ENCODE data around the gene LDHAL6A.
"Not testable (repeated sequence)": the region's sequence is repeated elsewhere in the genome, so short reads cannot be mapped to it uniquely, and the experiment has no call there.

Gene LDHAL6A

GRCh38 chr11:18455686-18456372, at the start of gene LDHAL6A:
LDHAL6A (plus strand) TSS chr11:18455856; CDS start chr11:18456681, 825 bp downstream.
- Histone ChIP-seq H3K27me3 (ENCODE audit: insufficient read depth, low read length) (no peaks in the 10 kb centered on the region), H3K4me3 (ENCODE audit: low read length) (no peak within 1 kb of the TSS), H3K9me3 (ENCODE audit: low read length) (no peaks in the 10 kb centered on the region), H3K36me3 (ENCODE audit: insufficient read depth, low read length) (no peaks in the 10 kb centered on the region), H3K4me1 (ENCODE audit: insufficient read depth, low read length) (no peaks in the 10 kb centered on the region), H2AFZ (ENCODE audit: low read depth, low read length) (no peak within 1 kb of the TSS)

DNA sequence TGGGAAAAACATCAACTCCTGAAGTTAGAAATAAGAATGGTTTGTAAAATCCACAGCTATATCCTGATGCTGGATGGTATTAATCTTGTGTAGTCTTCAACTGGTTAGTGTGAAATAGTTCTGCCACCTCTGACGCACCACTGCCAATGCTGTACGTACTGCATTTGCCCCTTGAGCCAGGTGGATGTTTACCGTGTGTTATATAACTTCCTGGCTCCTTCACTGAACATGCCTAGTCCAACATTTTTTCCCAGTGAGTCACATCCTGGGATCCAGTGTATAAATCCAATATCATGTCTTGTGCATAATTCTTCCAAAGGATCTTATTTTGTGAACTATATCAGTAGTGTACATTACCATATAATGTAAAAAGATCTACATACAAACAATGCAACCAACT, 48.3 kb upstream of the LDHAL6A start:
- not testable (repeated sequence) for H3K27me3 ChIP-seq (ENCODE audit: insufficient read depth, low read length); H3K4me1 ChIP-seq (ENCODE audit: insufficient read depth, low read length); H3K9me3 ChIP-seq (ENCODE audit: low read length); H3K4me3 ChIP-seq (ENCODE audit: low read length); H2AFZ ChIP-seq (ENCODE audit: low read depth, low read length)
- H3K36me3 ChIP-seq (ENCODE audit: insufficient read depth, low read length) = peaks cover 48% of the 10 kb centered on the region

GRCh38 chr11:18408558-18409291, 46.9 kb upstream of the LDHAL6A start:
- Histone ChIP-seq H3K4me3 (ENCODE audit: low read length) (no peak overlapping the region), H3K36me3 (ENCODE audit: insufficient read depth, low read length) (peaks cover 36% of the 10 kb centered on the region), H3K27me3 (ENCODE audit: insufficient read depth, low read length) (no peaks in the 10 kb centered on the region), H3K9me3 (ENCODE audit: low read length) (no peaks in the 10 kb centered on the region), H3K4me1 (ENCODE audit: insufficient read depth, low read length) (no peaks in the 10 kb centered on the region), H2AFZ (ENCODE audit: low read depth, low read length) (no peak overlapping the region)

DNA sequence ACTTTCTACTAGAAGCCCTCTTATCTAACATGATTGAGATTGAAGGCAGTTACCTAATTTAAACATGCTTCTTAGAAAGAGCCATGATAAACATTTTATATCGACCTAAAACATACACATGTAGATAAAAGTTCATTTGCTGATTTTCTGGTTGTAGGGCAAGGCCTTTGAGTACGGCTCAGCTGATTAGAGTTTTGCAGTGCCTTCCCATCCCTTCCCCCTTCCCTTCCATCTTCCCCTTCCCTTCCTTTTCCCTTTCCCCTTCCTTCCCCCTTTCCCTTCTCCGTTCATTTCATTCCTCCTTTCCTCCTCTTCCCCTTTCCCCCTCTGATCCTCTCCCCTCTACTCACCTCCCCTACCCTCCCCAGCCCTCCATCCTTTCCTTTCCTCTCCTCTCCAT, 39.2 kb upstream of the LDHAL6A start:
- no peaks in the 10 kb centered on the region for H3K36me3 ChIP-seq (ENCODE audit: insufficient read depth, low read length)
- H3K4me3 ChIP-seq (ENCODE audit: low read length) = no peak overlapping the region
- no peaks in the 10 kb centered on the region for H3K9me3 ChIP-seq (ENCODE audit: low read length)
- H3K27me3 ChIP-seq (ENCODE audit: insufficient read depth, low read length) = peaks cover 2% of the 10 kb centered on the region
- H2AFZ ChIP-seq (ENCODE audit: low read depth, low read length) = no peak overlapping the region
- H3K4me1 ChIP-seq (ENCODE audit: insufficient read depth, low read length) = no peaks in the 10 kb centered on the region

DNA sequence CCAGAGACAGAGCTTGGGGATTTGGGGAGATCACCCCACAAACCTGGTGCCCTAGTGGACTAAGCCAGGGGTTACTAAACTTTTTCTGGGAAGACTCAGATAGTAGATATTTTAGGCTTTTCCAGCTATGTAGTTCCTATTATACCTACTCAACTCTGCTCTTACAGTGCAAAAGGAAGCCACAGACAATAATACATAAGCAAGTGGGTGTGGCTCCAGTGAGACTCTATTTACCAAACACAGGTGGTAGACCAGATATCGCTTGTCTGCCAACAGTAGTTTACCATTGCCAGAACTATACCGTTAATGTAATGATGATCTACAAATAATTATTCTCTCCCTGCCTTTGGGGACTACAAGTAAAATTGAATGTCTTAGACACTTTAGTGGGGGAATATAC, 36.6 kb upstream of the LDHAL6A start:
- H3K9me3 ChIP-seq (ENCODE audit: low read length) = no peaks in the 10 kb centered on the region
- H3K27me3 ChIP-seq (ENCODE audit: insufficient read depth, low read length) = peaks cover 2% of the 10 kb centered on the region
- no peaks in the 10 kb centered on the region for H3K4me1 ChIP-seq (ENCODE audit: insufficient read depth, low read length)
- H3K4me3 ChIP-seq (ENCODE audit: low read length) = no peak overlapping the region
- no peaks in the 10 kb centered on the region for H3K36me3 ChIP-seq (ENCODE audit: insufficient read depth, low read length)
- H2AFZ ChIP-seq (ENCODE audit: low read depth, low read length) = no peak overlapping the region

DNA sequence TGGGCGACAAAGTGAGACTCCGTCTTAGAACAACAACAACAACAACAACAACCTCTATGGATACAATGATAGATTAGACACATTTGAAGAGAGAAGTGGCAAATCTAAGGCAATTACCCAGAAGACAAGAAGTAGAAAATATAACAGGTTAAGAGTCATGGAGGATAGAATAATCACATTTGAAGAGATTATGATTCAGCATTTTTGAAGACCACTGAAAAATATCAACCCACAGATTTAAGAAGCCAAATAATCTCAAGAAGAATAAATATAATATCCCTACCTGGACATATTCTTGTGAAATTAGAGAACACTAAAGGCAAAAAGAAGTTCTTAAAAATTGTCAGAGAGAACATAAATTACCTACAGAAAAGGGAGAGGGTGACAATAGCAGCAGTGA, 35.6 kb upstream of the LDHAL6A start:
- peaks cover 2% of the 10 kb centered on the region for H3K27me3 ChIP-seq (ENCODE audit: insufficient read depth, low read length)
- no peaks in the 10 kb centered on the region for H3K4me1 ChIP-seq (ENCODE audit: insufficient read depth, low read length)
- H3K36me3 ChIP-seq (ENCODE audit: insufficient read depth, low read length) = no peaks in the 10 kb centered on the region
- no peak overlapping the region for H2AFZ ChIP-seq (ENCODE audit: low read depth, low read length)
- no peaks in the 10 kb centered on the region for H3K9me3 ChIP-seq (ENCODE audit: low read length)
- no peak overlapping the region for H3K4me3 ChIP-seq (ENCODE audit: low read length)

GRCh38 chr11:18427240-18427639, 28.4 kb upstream of the LDHAL6A start:
- Histone ChIP-seq H3K27me3 (ENCODE audit: insufficient read depth, low read length) (no peaks in the 10 kb centered on the region), H3K4me1 (ENCODE audit: insufficient read depth, low read length) (no peaks in the 10 kb centered on the region), H3K4me3 (ENCODE audit: low read length) (no peak overlapping the region), H2AFZ (ENCODE audit: low read depth, low read length) (no peak overlapping the region), H3K36me3 (ENCODE audit: insufficient read depth, low read length) (no peaks in the 10 kb centered on the region), H3K9me3 (ENCODE audit: low read length) (no peaks in the 10 kb centered on the region)

GRCh38 chr11:18429332-18429731, 26.3 kb upstream of the LDHAL6A start:
- H3K9me3 ChIP-seq (ENCODE audit: low read length) = no peaks in the 10 kb centered on the region
- no peaks in the 10 kb centered on the region for H3K4me1 ChIP-seq (ENCODE audit: insufficient read depth, low read length)
- H2AFZ ChIP-seq (ENCODE audit: low read depth, low read length) = no peak overlapping the region
- no peaks in the 10 kb centered on the region for H3K27me3 ChIP-seq (ENCODE audit: insufficient read depth, low read length)
- H3K4me3 ChIP-seq (ENCODE audit: low read length) = no peak overlapping the region
- H3K36me3 ChIP-seq (ENCODE audit: insufficient read depth, low read length) = no peaks in the 10 kb centered on the region

- H3K4me1 ChIP-seq (ENCODE audit: insufficient read depth, low read length) = no peaks in the 10 kb centered on the region
- no peaks in the 10 kb centered on the region for H3K9me3 ChIP-seq (ENCODE audit: low read length)
- no peaks in the 10 kb centered on the region for H3K36me3 ChIP-seq (ENCODE audit: insufficient read depth, low read length)
- H3K4me3 ChIP-seq (ENCODE audit: low read length) = no peak overlapping the region
- no peaks in the 10 kb centered on the region for H3K27me3 ChIP-seq (ENCODE audit: insufficient read depth, low read length)
- H2AFZ ChIP-seq (ENCODE audit: low read depth, low read length) = no peak overlapping the region
These were observed 17.0 kb upstream of the LDHAL6A start for GRCh38 chr11:18438691-18439090.

DNA sequence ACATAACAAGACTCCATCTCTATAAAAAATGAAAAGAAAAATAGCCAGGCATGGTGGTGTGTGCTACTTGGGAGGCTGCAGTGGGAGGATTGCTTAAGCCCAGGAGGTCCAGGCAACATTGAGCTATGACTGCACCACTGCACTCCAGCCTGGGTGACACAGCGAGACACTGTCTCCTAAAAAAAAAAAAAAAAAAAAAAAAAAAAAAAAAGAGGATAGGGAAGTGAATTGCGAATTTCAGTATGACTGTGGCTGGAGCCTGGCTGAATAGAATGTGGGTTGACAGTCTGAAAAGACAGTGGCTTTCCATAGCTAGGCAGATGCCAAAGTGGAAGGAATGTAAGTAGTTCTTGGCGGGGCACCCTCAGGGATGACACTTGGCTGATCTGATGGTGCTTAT, 6.4 kb upstream of the LDHAL6A start:
- H3K4me3 ChIP-seq (ENCODE audit: low read length) = no peak overlapping the region
- H3K9me3 ChIP-seq (ENCODE audit: low read length) = no peaks in the 10 kb centered on the region
- no peaks in the 10 kb centered on the region for H3K4me1 ChIP-seq (ENCODE audit: insufficient read depth, low read length)
- H3K36me3 ChIP-seq (ENCODE audit: insufficient read depth, low read length) = no peaks in the 10 kb centered on the region
- H3K27me3 ChIP-seq (ENCODE audit: insufficient read depth, low read length) = peaks cover 2% of the 10 kb centered on the region
- H2AFZ ChIP-seq (ENCODE audit: low read depth, low read length) = no peak overlapping the region

- Histone ChIP-seq H3K4me3 (ENCODE audit: low read length) (no peak overlapping the region), H3K4me1 (ENCODE audit: insufficient read depth, low read length) (no peaks in the 10 kb centered on the region), H3K27me3 (ENCODE audit: insufficient read depth, low read length) (no peaks in the 10 kb centered on the region)
These were observed 2.7 kb upstream of the LDHAL6A start for GRCh38 chr11:18452927-18453326.

GRCh38 chr11:18457450-18457849, 1.8 kb downstream of the LDHAL6A start:
- Histone ChIP-seq H3K36me3 (ENCODE audit: insufficient read depth, low read length) (no peaks in the 10 kb centered on the region), H2AFZ (ENCODE audit: low read depth, low read length) (no peak overlapping the region), H3K9me3 (ENCODE audit: low read length) (no peaks in the 10 kb centered on the region), H3K4me3 (ENCODE audit: low read length) (no peak overlapping the region), H3K4me1 (ENCODE audit: insufficient read depth, low read length) (no peaks in the 10 kb centered on the region), H3K27me3 (ENCODE audit: insufficient read depth, low read length) (no peaks in the 10 kb centered on the region)

More at GRCh38 chr11:18452927-18453326, 2.7 kb upstream of the LDHAL6A start:
- Histone ChIP-seq H3K36me3 (ENCODE audit: insufficient read depth, low read length) (no peaks in the 10 kb centered on the region), H3K9me3 (ENCODE audit: low read length) (no peaks in the 10 kb centered on the region), H2AFZ (ENCODE audit: low read depth, low read length) (no peak overlapping the region)

GRCh38 chr11:18459634-18460033, 4.0 kb downstream of the LDHAL6A start:
- no peaks in the 10 kb centered on the region for H3K36me3 ChIP-seq (ENCODE audit: insufficient read depth, low read length)
- H3K27me3 ChIP-seq (ENCODE audit: insufficient read depth, low read length) = no peaks in the 10 kb centered on the region
- H3K4me3 ChIP-seq (ENCODE audit: low read length) = no peak overlapping the region
- H3K4me1 ChIP-seq (ENCODE audit: insufficient read depth, low read length) = no peaks in the 10 kb centered on the region
- H2AFZ ChIP-seq (ENCODE audit: low read depth, low read length) = no peak overlapping the region
- H3K9me3 ChIP-seq (ENCODE audit: low read length) = no peaks in the 10 kb centered on the region
